ENCODE measurements around the gene OOSP3. TPM values are rescaled to one million over a fixed set of nuclear protein-coding genes. Genes with fewer than 3 reads are reported as not detected.

OOSP3 gene
- total RNA-seq, 2 experiments from 2014 or later: not detected

DNA sequence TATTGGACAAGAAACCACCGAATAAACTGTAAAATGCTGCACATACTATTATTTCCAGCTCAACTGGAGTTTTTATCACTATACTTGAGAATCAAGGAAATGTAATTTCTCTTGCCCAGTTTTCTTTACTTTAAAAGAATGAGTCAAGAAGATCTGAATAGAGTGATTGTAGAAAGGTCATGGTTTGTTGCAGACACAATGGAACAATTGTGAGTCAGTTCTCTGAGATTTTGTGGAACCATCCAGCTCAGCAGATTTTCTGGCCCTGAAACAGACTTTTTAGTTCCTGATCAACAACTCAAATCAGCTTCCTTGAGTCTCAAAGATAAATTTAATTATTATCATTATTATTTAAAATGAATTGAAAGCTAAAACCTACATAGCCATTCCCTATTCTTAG lies 13.6 kb upstream of the OOSP3 start:
- no peak overlapping the region for H3K4me3 ChIP-seq (ENCODE audit: low read depth, low read length, poor library complexity, severe bottlenecking)
- no peaks in the 10 kb centered on the region for H3K4me1 ChIP-seq (ENCODE audit: insufficient read depth, low read length, poor library complexity, severe bottlenecking)
- H3K27ac ChIP-seq (ENCODE audit: low read depth, low read length, poor library complexity, severe bottlenecking): no peak overlapping the region
- no peaks in the 10 kb centered on the region for H3K9me2 ChIP-seq (ENCODE audit: insufficient read depth, low read length)
- intact Hi-C loops (cut with micrococcal nuclease; ENCODE audit: unreplicated experiment): no loop called here
- H3K79me2 ChIP-seq (ENCODE audit: insufficient read depth, low read depth, low read length): no peaks in the 10 kb centered on the region
- no peak overlapping the region for H2AFZ ChIP-seq (ENCODE audit: low read length)
- no peak overlapping the region for H3K4me2 ChIP-seq (ENCODE audit: low read length)
- TF ChIP-seq, protein P1, sequence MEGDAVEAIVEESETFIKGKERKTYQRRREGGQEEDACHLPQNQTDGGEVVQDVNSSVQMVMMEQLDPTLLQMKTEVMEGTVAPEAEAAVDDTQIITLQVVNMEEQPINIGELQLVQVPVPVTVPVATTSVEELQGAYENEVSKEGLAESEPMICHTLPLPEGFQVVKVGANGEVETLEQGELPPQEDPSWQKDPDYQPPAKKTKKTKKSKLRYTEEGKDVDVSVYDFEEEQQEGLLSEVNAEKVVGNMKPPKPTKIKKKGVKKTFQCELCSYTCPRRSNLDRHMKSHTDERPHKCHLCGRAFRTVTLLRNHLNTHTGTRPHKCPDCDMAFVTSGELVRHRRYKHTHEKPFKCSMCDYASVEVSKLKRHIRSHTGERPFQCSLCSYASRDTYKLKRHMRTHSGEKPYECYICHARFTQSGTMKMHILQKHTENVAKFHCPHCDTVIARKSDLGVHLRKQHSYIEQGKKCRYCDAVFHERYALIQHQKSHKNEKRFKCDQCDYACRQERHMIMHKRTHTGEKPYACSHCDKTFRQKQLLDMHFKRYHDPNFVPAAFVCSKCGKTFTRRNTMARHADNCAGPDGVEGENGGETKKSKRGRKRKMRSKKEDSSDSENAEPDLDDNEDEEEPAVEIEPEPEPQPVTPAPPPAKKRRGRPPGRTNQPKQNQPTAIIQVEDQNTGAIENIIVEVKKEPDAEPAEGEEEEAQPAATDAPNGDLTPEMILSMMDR (conservative IDR thresholded peaks at IDR 0.05; ENCODE audit: low read length): no peak
- TF ChIP-seq EZH2phosphoT487 (IDR thresholded peaks at IDR 0.05; ENCODE audit: borderline replicate concordance, low read depth, low read length): no peak
- no peaks in the 10 kb centered on the region for H3K36me3 ChIP-seq (ENCODE audit: insufficient read depth, low read length)
- DNase-seq (ENCODE audit: low spot score): no peak
- ChIA-PET POLR2A (no interaction called here), CTCF (ENCODE audit: unreplicated experiment) (no interaction called here)
- no TSS peak for BruUV-seq (replicated peaks)
- no peaks in the 10 kb centered on the region for H3K9me3 ChIP-seq (ENCODE audit: low read length)
- no peaks in the 10 kb centered on the region for H4K20me1 ChIP-seq (ENCODE audit: insufficient read depth, low read length)

DNA sequence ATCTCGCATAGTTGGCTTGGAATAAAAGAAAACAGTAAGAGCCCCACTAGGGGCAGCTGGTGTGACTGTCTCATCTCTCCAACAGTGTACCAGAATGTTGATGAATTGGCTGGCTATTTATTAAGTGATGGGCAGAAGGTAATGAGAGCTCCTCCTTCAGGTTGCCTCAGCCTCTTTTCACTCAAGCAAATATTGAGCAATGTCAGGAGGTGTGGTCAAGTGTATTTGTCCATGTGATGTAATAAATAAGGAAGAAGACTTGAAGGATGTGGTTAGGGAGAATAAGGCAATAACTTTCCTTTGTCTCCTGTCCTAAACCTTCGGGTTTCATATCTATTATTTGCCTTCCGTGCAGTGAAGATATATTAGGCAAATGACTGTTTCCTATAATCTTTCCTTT lies 12.2 kb upstream of the OOSP3 start, which contains the start of gene TCN1:
Gene TCN1, minus strand, starts transcription at position 91 of the 400 bp plus-strand sequence. Its CDS starts 17 bp downstream, at position 74.
- BruUV-seq (replicated peaks): no TSS peak
- H2AFZ ChIP-seq (ENCODE audit: low read length): no peak within 1 kb of the TSS
- H4K20me1 ChIP-seq (ENCODE audit: insufficient read depth, low read length): no peaks in the 10 kb centered on the region
- no peak within 1 kb of the TSS for H3K27ac ChIP-seq (ENCODE audit: low read depth, low read length, poor library complexity, severe bottlenecking)
- H3K4me1 ChIP-seq (ENCODE audit: insufficient read depth, low read length, poor library complexity, severe bottlenecking): no peaks in the 10 kb centered on the region
- no peaks in the 10 kb centered on the region for H3K79me2 ChIP-seq (ENCODE audit: insufficient read depth, low read depth, low read length)
- no peak for TF ChIP-seq EZH2phosphoT487 (IDR thresholded peaks at IDR 0.05; ENCODE audit: borderline replicate concordance, low read depth, low read length)
- TF ChIP-seq, protein P1 (conservative IDR thresholded peaks at IDR 0.05; ENCODE audit: low read length): no peak
- H3K36me3 ChIP-seq (ENCODE audit: insufficient read depth, low read length): no peaks in the 10 kb centered on the region
- no peak within 1 kb of the TSS for H3K4me2 ChIP-seq (ENCODE audit: low read length)
- DNase-seq (ENCODE audit: low spot score): no peak
- intact Hi-C loops (cut with micrococcal nuclease; ENCODE audit: unreplicated experiment): no loop called here
- H3K4me3 ChIP-seq (ENCODE audit: low read depth, low read length, poor library complexity, severe bottlenecking): no peak within 1 kb of the TSS
- ChIA-PET POLR2A (no interaction called here), CTCF (ENCODE audit: unreplicated experiment) (no interaction called here)
- H3K9me3 ChIP-seq (ENCODE audit: low read length): no peaks in the 10 kb centered on the region
- no peaks in the 10 kb centered on the region for H3K9me2 ChIP-seq (ENCODE audit: insufficient read depth, low read length)

DNA sequence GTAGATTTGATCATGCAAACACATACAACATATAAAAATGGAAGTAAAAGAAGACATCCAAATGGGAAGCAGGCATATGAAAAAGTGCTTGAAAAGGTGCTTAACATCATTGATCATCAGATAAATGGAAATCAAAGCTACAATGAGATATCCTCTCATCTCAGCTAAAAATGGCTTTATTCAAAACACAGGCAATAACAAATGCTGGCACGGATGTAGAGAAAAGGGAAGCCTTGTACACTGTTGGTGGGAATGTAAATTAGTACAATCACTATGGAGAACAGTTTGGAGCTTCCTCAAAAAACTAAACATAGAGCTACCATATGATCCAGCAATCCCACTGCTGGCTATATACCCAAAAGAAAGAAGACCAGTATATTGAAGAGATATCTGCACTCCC lies 11.7 kb upstream of the OOSP3 start:
- Histone ChIP-seq H3K4me1 (ENCODE audit: insufficient read depth, low read length, poor library complexity, severe bottlenecking) (no peaks in the 10 kb centered on the region), H3K9me2 (ENCODE audit: insufficient read depth, low read length) (no peaks in the 10 kb centered on the region), H3K9me3 (ENCODE audit: low read length) (no peaks in the 10 kb centered on the region), H4K20me1 (ENCODE audit: insufficient read depth, low read length) (no peaks in the 10 kb centered on the region), H3K4me2 (ENCODE audit: low read length) (no peak overlapping the region), H3K36me3 (ENCODE audit: insufficient read depth, low read length) (no peaks in the 10 kb centered on the region), H3K4me3 (ENCODE audit: low read depth, low read length, poor library complexity, severe bottlenecking) (no peak overlapping the region), H3K79me2 (ENCODE audit: insufficient read depth, low read depth, low read length) (no peaks in the 10 kb centered on the region), H2AFZ (ENCODE audit: low read length) (no peak overlapping the region), H3K27ac (ENCODE audit: low read depth, low read length, poor library complexity, severe bottlenecking) (no peak overlapping the region)
- CTCF ChIA-PET (ENCODE audit: unreplicated experiment): no interaction called here
- no peak for DNase-seq (ENCODE audit: low spot score)
- intact Hi-C loops (cut with micrococcal nuclease; ENCODE audit: unreplicated experiment): no loop called here
- no TSS peak for BruUV-seq (replicated peaks)
- TF ChIP-seq, protein P1 (conservative IDR thresholded peaks at IDR 0.05; ENCODE audit: low read length): no peak
- TF ChIP-seq EZH2phosphoT487 (IDR thresholded peaks at IDR 0.05; ENCODE audit: borderline replicate concordance, low read depth, low read length): no peak
- POLR2A ChIA-PET: no interaction called here
